Neuronal stem cell (in vitro differentiated cells): ENCODE data around the gene CYP4F3.

Source experiments
- DNase-seq: peaks from one replicate; pipeline ENCODE4 v3.0.0-alpha.2; 2013; ENCODE audit warnings: low spot score
- H2AFZ ChIP-seq: one replicate; pipeline ENCODE4 v1.6.1; 2013; ENCODE audit warnings: mild to moderate bottlenecking, low read length, inconsistent platforms
- H2AK5ac ChIP-seq: 2 replicates; pipeline ENCODE4 v1.6.1; 2013; ENCODE audit warnings: low read depth, mild to moderate bottlenecking, inconsistent platforms, low read length, moderate library complexity, mixed read lengths
- H2BK120ac ChIP-seq: 2 replicates; pipeline ENCODE4 v1.6.1; 2013; ENCODE audit warnings: low read depth, mild to moderate bottlenecking, inconsistent platforms, low read length, moderate library complexity, mixed read lengths
- H2BK12ac ChIP-seq: one replicate; pipeline ENCODE4 v1.6.1; 2013; ENCODE audit warnings: low read length, inconsistent platforms
- H2BK15ac ChIP-seq: 2 replicates; pipeline ENCODE4 v1.6.1; 2013; ENCODE audit warnings: mild to moderate bottlenecking, low read length, inconsistent platforms, mixed read lengths
- H2BK5ac ChIP-seq: one replicate; pipeline ENCODE4 v1.6.1; 2013; ENCODE audit warnings: inconsistent platforms, mild to moderate bottlenecking, low read length, moderate library complexity
- H3K14ac ChIP-seq: one replicate; pipeline ENCODE4 v1.6.1; 2013; ENCODE audit warnings: low read length, inconsistent platforms
- H3K18ac ChIP-seq: 2 replicates; pipeline ENCODE4 v1.6.1; 2013; ENCODE audit warnings: low read length, inconsistent platforms
- H3K23ac ChIP-seq: 2 replicates; pipeline ENCODE4 v1.6.1; 2013; ENCODE audit warnings: low read depth, mild to moderate bottlenecking, mixed read lengths, low read length, inconsistent platforms; ENCODE audit not compliant: poor library complexity
- H3K27ac ChIP-seq: replicated peaks from 3 replicates; pipeline ENCODE4 v1.5.1; 2013; ENCODE audit warnings: low read length, inconsistent platforms
- H3K27me3 ChIP-seq, 3 experiments: 2 replicates each; pipeline ENCODE4 v1.6.1; 2013; ENCODE audit warnings: low read length in 3 of 3, mild to moderate bottlenecking in 2 of 3, inconsistent platforms in 1 of 3, low read depth in 1 of 3, mixed read lengths in 1 of 3, moderate library complexity in 1 of 3; ENCODE audit not compliant: control insufficient read depth in 3 of 3, insufficient read depth in 3 of 3
- H3K36me3 ChIP-seq, 2 donors: replicated peaks in 1 of 2; 2 replicates each; pipeline ENCODE4 v1.6.1; 2013; ENCODE audit warnings: low read length in 2 of 2; ENCODE audit not compliant: control insufficient read depth in 2 of 2, insufficient read depth in 2 of 2
- H3K4ac ChIP-seq: 2 replicates; pipeline ENCODE4 v1.6.1; 2013; ENCODE audit warnings: inconsistent platforms, mild to moderate bottlenecking, low read length, moderate library complexity
- H3K4me1 ChIP-seq, 2 donors: 1 replicate in 1 of 2; 2 replicates in 1 of 2; pipeline ENCODE4 v1.6.1; 2013; ENCODE audit warnings: low read length in 2 of 2, low read depth in 1 of 2; ENCODE audit not compliant: control insufficient read depth in 2 of 2, insufficient read depth in 1 of 2
- H3K4me2 ChIP-seq: one replicate; pipeline ENCODE4 v1.6.1; 2013; ENCODE audit warnings: mild to moderate bottlenecking, low read length, inconsistent platforms; ENCODE audit not compliant: insufficient read depth, poor library complexity, severe bottlenecking
- H3K4me3 ChIP-seq, 2 donors: 2 replicates each; pipeline ENCODE4 v1.5.1; 2013; ENCODE audit warnings: low read length in 2 of 2, mild to moderate bottlenecking in 2 of 2, inconsistent platforms in 1 of 2, moderate library complexity in 1 of 2
- H3K79me1 ChIP-seq: one replicate; pipeline ENCODE4 v1.6.1; 2013; ENCODE audit warnings: low read depth, mild to moderate bottlenecking, inconsistent platforms, low read length, moderate library complexity
- H3K9ac ChIP-seq: one replicate; pipeline ENCODE4 v1.6.1; 2013; ENCODE audit warnings: mild to moderate bottlenecking, low read depth, low read length, inconsistent platforms; ENCODE audit not compliant: poor library complexity
- H3K9me3 ChIP-seq, 2 donors: replicated peaks in 1 of 2; 2 replicates each; pipeline versions ENCODE3 to v1.6.1; 2013; ENCODE audit warnings: low read length in 2 of 2, mild to moderate bottlenecking in 2 of 2, inconsistent platforms in 1 of 2, low read depth in 1 of 2, mixed read lengths in 1 of 2, moderate library complexity in 1 of 2; ENCODE audit not compliant: control insufficient read depth in 2 of 2, insufficient read depth in 1 of 2
- H4K8ac ChIP-seq: one replicate; pipeline ENCODE4 v1.6.1; 2013; ENCODE audit warnings: low read depth, mild to moderate bottlenecking, inconsistent platforms, low read length, moderate library complexity
- H4K91ac ChIP-seq: one replicate; pipeline ENCODE4 v1.6.1; 2013; ENCODE audit warnings: low read length, low read depth, mild to moderate bottlenecking, inconsistent platforms; ENCODE audit not compliant: poor library complexity
- WGBS, 2 donors: extraction: QIAGEN DNeasy Blood & Tissue Kit; methylation state at CpG; one replicate each; pipeline ENCODE4 v1.1.7; 2013; ENCODE audit warnings: missing lambda C conversion rate in 2 of 2, mixed read lengths in 1 of 2; ENCODE audit not compliant: insufficient read length in 2 of 2, insufficient replicate concordance in 1 of 2; ENCODE audit errors: extremely low coverage in 2 of 2; 5-methylcytosine and 5-hydroxymethylcytosine counted together

CYP4F3 gene

DNA sequence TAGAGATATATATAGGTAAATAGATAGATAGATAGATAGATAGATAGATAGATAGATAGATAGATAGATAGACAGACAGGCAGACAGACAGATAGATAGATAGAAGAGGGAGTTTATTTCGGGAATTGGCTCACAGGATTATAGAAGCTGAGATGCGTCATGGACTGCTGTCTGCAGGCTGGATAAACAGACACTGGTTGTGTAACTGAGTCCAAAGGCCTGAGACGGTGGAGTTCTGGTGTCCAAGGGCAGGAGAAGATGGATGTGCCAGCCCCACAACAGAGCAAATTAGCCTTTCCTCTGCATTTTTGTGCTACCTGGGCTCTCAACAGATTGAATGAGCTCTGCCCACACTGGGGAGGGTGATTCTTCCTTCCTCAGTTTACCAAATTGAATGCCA, 2.7 kb downstream of the CYP4F3 start:
- Histone ChIP-seq H2BK15ac (no peak overlapping the region), H2BK120ac (no peak overlapping the region), H3K23ac (no peak overlapping the region), H2AK5ac (no peak overlapping the region), H3K4me1 (no peaks in the 10 kb centered on the region), H3K4me2 (no peak overlapping the region), H3K79me1 (no peaks in the 10 kb centered on the region), H3K4me3 (no peak overlapping the region), H4K8ac (no peak overlapping the region), H3K14ac (no peak overlapping the region), H3K27me3 (no peaks in the 10 kb centered on the region), H3K9ac (no peak overlapping the region), H2AFZ (no peak overlapping the region), H3K36me3 (no peaks in the 10 kb centered on the region), H4K91ac (no peak overlapping the region), H3K18ac (no peak overlapping the region), H2BK12ac (no peak overlapping the region), H2BK5ac (no peak overlapping the region), H3K9me3 (peaks cover 0 to 61% of the 10 kb centered on the region in 2 donors), H3K4ac (no peak overlapping the region), H3K27ac (no peak overlapping the region)
- DNase-seq: no peak
- no CpG with 5 or more reads among the region's 3 CpGs for WGBS, 2 donors

- H3K4me1 ChIP-seq: no peaks in the 10 kb centered on the region
- no CpG with 5 or more reads among the region's 3 CpGs for WGBS, 2 donors
- H2BK120ac ChIP-seq: no peak overlapping the region
- H3K27ac ChIP-seq: no peak overlapping the region
- no peak overlapping the region for H2BK15ac ChIP-seq
- no peak for DNase-seq
- no peak overlapping the region for H3K23ac ChIP-seq
- H2BK12ac ChIP-seq: no peak overlapping the region
- no peak overlapping the region for H3K4me3 ChIP-seq
- no peak overlapping the region for H4K8ac ChIP-seq
- no peak overlapping the region for H3K4ac ChIP-seq
- H3K79me1 ChIP-seq: no peaks in the 10 kb centered on the region
- no peak overlapping the region for H3K18ac ChIP-seq
- H3K9me3 ChIP-seq: peaks cover 0 to 58% of the 10 kb centered on the region in 2 donors
- H4K91ac ChIP-seq: no peak overlapping the region
- no peak overlapping the region for H2AK5ac ChIP-seq
- no peak overlapping the region for H2AFZ ChIP-seq
- no peaks in the 10 kb centered on the region for H3K36me3 ChIP-seq
- H3K27me3 ChIP-seq: no peaks in the 10 kb centered on the region
- no peak overlapping the region for H3K4me2 ChIP-seq
- H2BK5ac ChIP-seq: no peak overlapping the region
- H3K14ac ChIP-seq: no peak overlapping the region
- H3K9ac ChIP-seq: no peak overlapping the region
Measured at GRCh38 chr19:15644066-15644741, 3.5 kb downstream of the CYP4F3 start.

DNA sequence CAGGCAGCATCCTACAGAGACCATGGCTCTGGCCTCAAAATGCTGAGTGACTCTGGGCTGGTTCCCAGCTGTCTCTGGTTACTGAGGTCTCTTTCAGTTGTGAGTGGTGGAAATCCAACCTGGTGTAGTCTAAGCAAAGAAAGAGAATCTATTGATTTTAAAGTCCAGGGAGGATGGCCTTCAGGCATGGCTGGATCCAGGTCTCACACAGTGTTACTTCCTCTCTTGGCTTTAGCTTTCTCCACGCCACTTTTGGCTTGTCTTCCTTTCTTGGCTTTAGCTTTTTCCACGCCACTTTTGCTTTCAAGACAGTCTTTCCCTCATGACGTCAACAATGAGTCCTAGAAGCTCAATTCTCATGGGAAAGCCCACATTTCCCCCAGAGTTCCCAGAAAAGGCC, 4.1 kb downstream of the CYP4F3 start:
- H3K23ac ChIP-seq: no peak overlapping the region
- no peak for DNase-seq
- H3K9ac ChIP-seq: no peak overlapping the region
- no peaks in the 10 kb centered on the region for H3K36me3 ChIP-seq
- H3K27ac ChIP-seq: no peak overlapping the region
- H4K91ac ChIP-seq: no peak overlapping the region
- H2BK120ac ChIP-seq: no peak overlapping the region
- no peak overlapping the region for H2BK5ac ChIP-seq
- H3K4me2 ChIP-seq: no peak overlapping the region
- no CpG with 5 or more reads among the region's 3 CpGs for WGBS, 2 donors
- H3K18ac ChIP-seq: no peak overlapping the region
- no peak overlapping the region for H2BK12ac ChIP-seq
- no peak overlapping the region for H4K8ac ChIP-seq
- H3K14ac ChIP-seq: no peak overlapping the region
- no peak overlapping the region for H2BK15ac ChIP-seq
- no peaks in the 10 kb centered on the region for H3K27me3 ChIP-seq
- peaks cover 0 to 58% of the 10 kb centered on the region in 2 donors for H3K9me3 ChIP-seq
- no peaks in the 10 kb centered on the region for H3K4me1 ChIP-seq
- H2AK5ac ChIP-seq: no peak overlapping the region
- no peak overlapping the region for H2AFZ ChIP-seq
- no peak overlapping the region for H3K4ac ChIP-seq
- no peak overlapping the region for H3K4me3 ChIP-seq
- no peaks in the 10 kb centered on the region for H3K79me1 ChIP-seq

- Histone ChIP-seq H3K9ac (no peak overlapping the region), H2BK120ac (no peak overlapping the region), H3K18ac (no peak overlapping the region), H3K14ac (no peak overlapping the region), H2BK5ac (no peak overlapping the region), H3K4me2 (no peak overlapping the region), H2AK5ac (no peak overlapping the region), H2AFZ (no peak overlapping the region), H3K23ac (no peak overlapping the region), H2BK12ac (no peak overlapping the region), H4K91ac (no peak overlapping the region), H3K4ac (no peak overlapping the region), H3K9me3 (peaks cover 0 to 42% of the 10 kb centered on the region in 2 donors), H3K27me3 (no peaks in the 10 kb centered on the region), H4K8ac (no peak overlapping the region), H3K36me3 (no peaks in the 10 kb centered on the region), H3K4me3 (no peak overlapping the region), H3K4me1 (no peaks in the 10 kb centered on the region), H2BK15ac (no peak overlapping the region), H3K27ac (no peak overlapping the region), H3K79me1 (no peaks in the 10 kb centered on the region)
- no peak for DNase-seq
- no CpG with 5 or more reads among the region's 2 CpGs for WGBS, 2 donors
Measured at GRCh38 chr19:15649526-15649925, 8.8 kb downstream of the CYP4F3 start.
